HEK293 (cell line): ENCODE results near the gene ZNF70.
A peak's percentile ranks its signal among the peaks of the same experiment; 100 is the strongest.

Experiments used
- CTCF ChIA-PET: fragments of 350-600 bp; formaldehyde crosslinking; extraction: SDS; loops from one replicate; lab custom pipeline; 2021; ENCODE audit warnings: antibody characterized with exemption; lab: Yijun Ruan, JAX
- POLR2A ChIA-PET: fragments of 300-600 bp; formaldehyde crosslinking; extraction: SDS; loops from one replicate; lab custom pipeline; 2020; ENCODE audit warnings: antibody characterized with exemption, inconsistent platforms; lab: Yijun Ruan, JAX
- H3K27ac ChIP-seq: fragments of 200-500 bp; sonication (Bioruptor generic); 2 replicates; pipeline ENCODE4 v1.5.1; 2014; ENCODE audit warnings: low read depth, low read length, control low read depth, inconsistent platforms; ENCODE audit errors: extremely low read depth
- H3K36me3 ChIP-seq, 2 experiments: fragments of 200-500 bp in 1 of 2; sonication (Bioruptor generic) in 1 of 2; 1 replicate in 1 of 2; 2 replicates in 1 of 2; pipeline ENCODE4 v1.5.1; 2014 to 2017; ENCODE audit warnings: inconsistent platforms in 2 of 2, low read length in 2 of 2; ENCODE audit not compliant: control insufficient read depth in 2 of 2, insufficient read depth in 1 of 2
- H3K4me1 ChIP-seq: fragments of 200-500 bp; sonication (Bioruptor generic); 2 replicates; pipeline ENCODE4 v1.5.1; 2014; ENCODE audit warnings: mild to moderate bottlenecking, low read length, inconsistent platforms; ENCODE audit not compliant: control insufficient read depth, insufficient read depth
- H3K4me3 ChIP-seq: 2 replicates; pipeline ENCODE4 v1.5.1; 2011; ENCODE audit warnings: low read depth, mild to moderate bottlenecking, control low read depth, low read length, moderate library complexity
- H3K9me3 ChIP-seq: fragments of 200-500 bp; sonication (Bioruptor generic); 2 replicates; pipeline ENCODE4 v1.5.1; 2014; ENCODE audit warnings: low read depth, low read length, inconsistent platforms; ENCODE audit not compliant: control insufficient read depth, insufficient read depth
- CTCF ChIP-seq: fragments of 450-650 bp; formaldehyde crosslinking; IDR thresholded peaks from 2 replicates; pipeline ENCODE4 v1.5.1; 2016; ENCODE audit warnings: missing biosample characterization, missing genetic modification characterization
- GLIS1 ChIP-seq: fragments of 450-650 bp; formaldehyde crosslinking; IDR thresholded peaks from 2 replicates; pipeline ENCODE4 v1.5.1; 2016; ENCODE audit warnings: missing biosample characterization, missing genetic modification characterization
- GLIS2 ChIP-seq: fragments of 450-650 bp; formaldehyde crosslinking; IDR thresholded peaks from 2 replicates; pipeline ENCODE4 v1.5.1; 2016; ENCODE audit warnings: missing biosample characterization, missing genetic modification characterization
- HIC1 ChIP-seq: fragments of 450-650 bp; formaldehyde crosslinking; IDR thresholded peaks from 2 replicates; pipeline ENCODE4 v1.5.1; 2016; ENCODE audit warnings: missing biosample characterization, missing genetic modification characterization
- KLF17 ChIP-seq: fragments of 450-650 bp; formaldehyde crosslinking; IDR thresholded peaks from 2 replicates; pipeline ENCODE4 v1.5.1; 2016; ENCODE audit warnings: missing biosample characterization, missing genetic modification characterization
- KLF7 ChIP-seq: fragments of 450-650 bp; formaldehyde crosslinking; IDR thresholded peaks from 2 replicates; pipeline ENCODE4 v1.5.1; 2016; ENCODE audit warnings: missing biosample characterization, missing genetic modification characterization, borderline replicate concordance
- SP2 ChIP-seq: fragments of 450-650 bp; formaldehyde crosslinking; IDR thresholded peaks from 2 replicates; pipeline ENCODE4 v1.5.1; 2016; ENCODE audit warnings: missing biosample characterization, missing genetic modification characterization
- SP3 ChIP-seq: fragments of 450-650 bp; formaldehyde crosslinking; IDR thresholded peaks from 2 replicates; pipeline ENCODE4 v1.5.1; 2016; ENCODE audit warnings: missing biosample characterization, missing genetic modification characterization
- SP7 ChIP-seq: fragments of 450-650 bp; formaldehyde crosslinking; IDR thresholded peaks from 2 replicates; pipeline ENCODE4 v1.5.1; 2016; ENCODE audit warnings: missing biosample characterization, missing genetic modification characterization
- ZBTB11 ChIP-seq: fragments of 450-650 bp; formaldehyde crosslinking; conservative IDR thresholded peaks from 2 replicates; pipeline ENCODE4 v1.5.1; 2016; ENCODE audit warnings: low read depth, missing biosample characterization, missing genetic modification characterization
- ZBTB20 ChIP-seq: fragments of 450-650 bp; formaldehyde crosslinking; IDR thresholded peaks from 2 replicates; pipeline ENCODE4 v1.5.1; 2016; ENCODE audit warnings: missing biosample characterization, missing genetic modification characterization
- ZBTB26 ChIP-seq: fragments of 450-650 bp; formaldehyde crosslinking; optimal IDR thresholded peaks from 2 replicates; pipeline ENCODE3; 2016; ENCODE audit warnings: missing biosample characterization, mild to moderate bottlenecking, missing genetic modification characterization
- ZBTB44 ChIP-seq: fragments of 450-650 bp; IDR thresholded peaks from 2 replicates; pipeline ENCODE4 v1.5.1; 2018; ENCODE audit warnings: missing biosample characterization, mild to moderate bottlenecking, missing genetic modification characterization
- ZBTB7A ChIP-seq: fragments of 450-650 bp; formaldehyde crosslinking; IDR thresholded peaks from 2 replicates; pipeline ENCODE4 v1.5.1; 2016; ENCODE audit warnings: low read depth, missing biosample characterization, missing genetic modification characterization
- ZNF248 ChIP-seq: fragments of 450-650 bp; formaldehyde crosslinking; IDR thresholded peaks from 2 replicates; pipeline ENCODE4 v1.5.1; 2017; ENCODE audit warnings: missing biosample characterization, missing genetic modification characterization
- ZNF335 ChIP-seq: fragments of 450-650 bp; formaldehyde crosslinking; conservative IDR thresholded peaks from 2 replicates; pipeline ENCODE4 v1.5.1; 2016; ENCODE audit warnings: missing biosample characterization, missing genetic modification characterization
- ZNF555 ChIP-seq: fragments of 450-650 bp; formaldehyde crosslinking; conservative IDR thresholded peaks from 2 replicates; pipeline ENCODE4 v1.5.1; 2017; ENCODE audit warnings: missing biosample characterization, mild to moderate bottlenecking, missing genetic modification characterization, inconsistent platforms
- ZNF624 ChIP-seq: fragments of 450-650 bp; formaldehyde crosslinking; IDR thresholded peaks from 2 replicates; pipeline ENCODE4 v1.5.1; 2017; ENCODE audit warnings: missing biosample characterization, missing genetic modification characterization
- ZNF776 ChIP-seq: fragments of 450-650 bp; formaldehyde crosslinking; IDR thresholded peaks from 2 replicates; pipeline ENCODE4 v1.5.0; 2017; ENCODE audit warnings: missing biosample characterization, missing genetic modification characterization, borderline replicate concordance
- ZNF777 ChIP-seq: fragments of 450-650 bp; formaldehyde crosslinking; IDR thresholded peaks from 2 replicates; pipeline ENCODE4 v1.5.1; 2017; ENCODE audit warnings: missing biosample characterization, missing genetic modification characterization, borderline replicate concordance
- ZSCAN30 ChIP-seq: fragments of 450-650 bp; IDR thresholded peaks from 2 replicates; pipeline ENCODE4 v1.5.1; 2018; ENCODE audit warnings: missing biosample characterization, mild to moderate bottlenecking, missing genetic modification characterization, moderate library complexity
- ZSCAN5A ChIP-seq: fragments of 450-650 bp; formaldehyde crosslinking; IDR thresholded peaks from 2 replicates; pipeline ENCODE4 v1.5.1; 2016; ENCODE audit warnings: missing biosample characterization, missing genetic modification characterization
- ZXDB ChIP-seq: fragments of 450-650 bp; formaldehyde crosslinking; IDR thresholded peaks from 2 replicates; pipeline ENCODE4 v1.5.1; 2016; ENCODE audit warnings: missing biosample characterization, missing genetic modification characterization

ZNF70 gene

GRCh38 chr22:23750714-23751440, at the start of gene ZNF70:
Gene ZNF70 (minus strand): TSS chr22:23751112. CDS start chr22:23745140, 5,972 bp downstream.
- peak within 1 kb of the TSS; percentile 91 for H3K4me3 ChIP-seq
- H3K36me3 ChIP-seq = peaks cover 0 to 1% of the 10 kb centered on the region in 2 experiments; a peak in 2 of 3 replicates
- ChIA-PET CTCF (interaction anchor here (0.5 to 1.0 kb wide), 3 partner anchors 23 to 210 kb away, joined by 3 read pairs; no protein-coding TSS in a partner anchor), POLR2A (interaction anchor here (0.7 to 1.8 kb wide), 11 partner anchors 11 to 107 kb away, joined by 3 to 7 read pairs (median 4); partner anchors contain the start of gene SLC2A11)
- H3K27ac ChIP-seq = peak within 1 kb of the TSS; percentile 98
- H3K4me1 ChIP-seq = peaks cover 9% of the 10 kb centered on the region; the same call in 1 of the 2 replicates
- no peaks in the 10 kb centered on the region for H3K9me3 ChIP-seq
- TF ChIP-seq SP7 (tag by site-specific recombination) = peak; percentile 22; the same call in 1 of the 2 replicates
- peak; percentile 50; the same call in 1 of the 2 replicates for TF ChIP-seq SP3
- TF ChIP-seq ZNF777 = 0 out of 2 replicates have a peak, but pooled peaks have one; percentile 64
- TF ChIP-seq HIC1 = peak; percentile 11; the same call in 1 of the 2 replicates
- TF ChIP-seq ZNF555 (tag by site-specific recombination) = no peak
- TF ChIP-seq GLIS2 (tag by site-specific recombination) = peak; percentile 54
- 0 out of 2 replicates have a peak, but pooled peaks have one; percentile 21 for TF ChIP-seq ZBTB7A (tag by site-specific recombination)
- TF ChIP-seq KLF7 (tag by site-specific recombination) = 0 out of 2 replicates have a peak, but pooled peaks have one; percentile 22
- peak; percentile 37; the same call in 1 of the 2 replicates for TF ChIP-seq KLF17 (tag by site-specific recombination)
- peak; percentile 97 for TF ChIP-seq ZBTB20 (tag by site-specific recombination)
- TF ChIP-seq SP2 (tag by site-specific recombination) = peak; percentile 30
- no peak for TF ChIP-seq ZNF776 (tag by site-specific recombination)
- no peak for TF ChIP-seq ZNF624 (tag by site-specific recombination)
- TF ChIP-seq GLIS1 (tag by site-specific recombination) = no peak
- TF ChIP-seq ZBTB26 (tag by site-specific recombination) = peak; percentile 75
- TF ChIP-seq ZSCAN30 (tag by site-specific recombination) = peak; percentile 45; the same call in 1 of the 2 replicates
- peak; percentile 51; the same call in 1 of the 2 replicates for TF ChIP-seq ZBTB11 (tag by site-specific recombination)
- peak; percentile 13; the same call in 1 of the 2 replicates for TF ChIP-seq ZBTB44 (tag by site-specific recombination)
- TF ChIP-seq ZNF335 (tag by site-specific recombination) = peak; percentile 96
- TF ChIP-seq ZSCAN5A (tag by site-specific recombination) = peak; percentile 79; the same call in 1 of the 2 replicates
- peak; percentile 10; the same call in 1 of the 2 replicates for TF ChIP-seq CTCF (tag by site-specific recombination)
- peak; percentile 64; the same call in 1 of the 2 replicates for TF ChIP-seq ZXDB (tag by site-specific recombination)
- no peak for TF ChIP-seq ZNF248 (tag by site-specific recombination)
